Bronchial epithelial cell (primary cell): ENCODE data around the gene PAQR8. TPM values are rescaled to one million over a fixed set of nuclear protein-coding genes. Genes with fewer than 3 reads are reported as not detected.

Experiments used
- DNase-seq: peaks from one replicate; pipeline ENCODE4 v3.0.0-alpha.2; 2010; ENCODE audit warnings: low read depth
- FAIRE-seq: peaks from 2 replicates; lab custom pipeline; 2011; peaks lifted over from hg19 to GRCh38; lab: Jason Lieb, UNC
- H3K27me3 ChIP-seq: 2 replicates; pipeline ENCODE4 v1.5.1; 2011; ENCODE audit warnings: low read length; ENCODE audit not compliant: control insufficient read depth, insufficient read depth
- H3K36me3 ChIP-seq: 2 replicates; pipeline ENCODE4 v1.5.1; 2011; ENCODE audit warnings: low read length; ENCODE audit not compliant: control insufficient read depth, insufficient read depth
- H3K4me3 ChIP-seq: 2 replicates; pipeline ENCODE4 v1.5.1; 2011; ENCODE audit warnings: mild to moderate bottlenecking, low read depth, low read length, control low read depth
- total RNA-seq: library from RNA; depleted of rRNA; stranded (reverse); fragments of >200 nt; gene quantifications from 2 replicates; pipeline ENCODE4 v1.2.1, GENCODE V29; 2014
- TF ChIP-seq, protein P1 (sequence below): IDR thresholded peaks from 2 replicates; pipeline ENCODE4 v1.5.1; 2011; ENCODE audit warnings: mild to moderate bottlenecking, moderate library complexity, low read length, control low read depth, inconsistent platforms; ENCODE audit not compliant: insufficient read depth, severe bottlenecking

Gene PAQR8
- total RNA-seq, 1 donor from 2014 or later: 1.3 TPM

GRCh38 chr6:52360601-52361413 lies 1.1 kb upstream of the PAQR8 start:
- TF ChIP-seq, protein P1, sequence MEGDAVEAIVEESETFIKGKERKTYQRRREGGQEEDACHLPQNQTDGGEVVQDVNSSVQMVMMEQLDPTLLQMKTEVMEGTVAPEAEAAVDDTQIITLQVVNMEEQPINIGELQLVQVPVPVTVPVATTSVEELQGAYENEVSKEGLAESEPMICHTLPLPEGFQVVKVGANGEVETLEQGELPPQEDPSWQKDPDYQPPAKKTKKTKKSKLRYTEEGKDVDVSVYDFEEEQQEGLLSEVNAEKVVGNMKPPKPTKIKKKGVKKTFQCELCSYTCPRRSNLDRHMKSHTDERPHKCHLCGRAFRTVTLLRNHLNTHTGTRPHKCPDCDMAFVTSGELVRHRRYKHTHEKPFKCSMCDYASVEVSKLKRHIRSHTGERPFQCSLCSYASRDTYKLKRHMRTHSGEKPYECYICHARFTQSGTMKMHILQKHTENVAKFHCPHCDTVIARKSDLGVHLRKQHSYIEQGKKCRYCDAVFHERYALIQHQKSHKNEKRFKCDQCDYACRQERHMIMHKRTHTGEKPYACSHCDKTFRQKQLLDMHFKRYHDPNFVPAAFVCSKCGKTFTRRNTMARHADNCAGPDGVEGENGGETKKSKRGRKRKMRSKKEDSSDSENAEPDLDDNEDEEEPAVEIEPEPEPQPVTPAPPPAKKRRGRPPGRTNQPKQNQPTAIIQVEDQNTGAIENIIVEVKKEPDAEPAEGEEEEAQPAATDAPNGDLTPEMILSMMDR: no peak
- H3K27me3 ChIP-seq: no peaks in the 10 kb centered on the region
- H3K4me3 ChIP-seq: no peak overlapping the region
- DNase-seq (peak; percentile 30), FAIRE-seq (no peak)
- no peaks in the 10 kb centered on the region for H3K36me3 ChIP-seq

DNA sequence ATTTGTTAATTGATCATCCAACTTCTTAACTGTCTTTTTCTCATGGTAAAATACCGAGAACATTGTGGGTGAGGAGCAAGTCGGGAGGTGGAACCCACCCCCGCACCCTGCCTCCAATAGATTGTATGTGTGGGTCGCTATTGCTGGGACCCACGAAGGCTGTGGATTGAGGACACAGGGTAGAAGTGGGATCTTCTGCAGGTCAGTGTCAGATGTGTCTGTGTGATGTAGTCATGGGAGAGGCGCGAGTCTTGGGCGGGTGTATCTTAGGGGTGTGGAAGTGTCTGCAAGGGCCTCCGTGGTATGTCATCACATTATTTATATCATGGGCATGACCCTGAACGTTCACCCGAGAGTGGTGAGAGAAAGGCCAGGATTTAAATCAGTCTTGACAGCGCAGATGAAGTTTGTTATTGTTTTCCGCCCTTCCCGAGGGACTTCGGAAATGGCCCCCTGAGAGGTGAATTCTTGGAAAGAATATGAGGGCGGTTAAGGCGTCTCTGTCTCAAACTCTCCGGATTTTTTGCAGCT lies 472 bp upstream of the PAQR8 start:
- TF ChIP-seq, protein P1: no peak
- DNase-seq: no peak

GRCh38 chr6:52362443-52363227 lies 684 bp downstream of the PAQR8 start:
- no peaks in the 10 kb centered on the region for H3K36me3 ChIP-seq
- peak overlapping the region; percentile 51 for H3K4me3 ChIP-seq
- FAIRE-seq: no peak
- DNase-seq: no peak
- H3K27me3 ChIP-seq: no peaks in the 10 kb centered on the region
- TF ChIP-seq, protein P1: no peak

More for the DNA sequence above, 472 bp upstream of the PAQR8 start:
- FAIRE-seq: no peak
- Histone ChIP-seq H3K4me3 (peak overlapping the region; percentile 51), H3K36me3 (no peaks in the 10 kb centered on the region), H3K27me3 (no peaks in the 10 kb centered on the region)

DNA sequence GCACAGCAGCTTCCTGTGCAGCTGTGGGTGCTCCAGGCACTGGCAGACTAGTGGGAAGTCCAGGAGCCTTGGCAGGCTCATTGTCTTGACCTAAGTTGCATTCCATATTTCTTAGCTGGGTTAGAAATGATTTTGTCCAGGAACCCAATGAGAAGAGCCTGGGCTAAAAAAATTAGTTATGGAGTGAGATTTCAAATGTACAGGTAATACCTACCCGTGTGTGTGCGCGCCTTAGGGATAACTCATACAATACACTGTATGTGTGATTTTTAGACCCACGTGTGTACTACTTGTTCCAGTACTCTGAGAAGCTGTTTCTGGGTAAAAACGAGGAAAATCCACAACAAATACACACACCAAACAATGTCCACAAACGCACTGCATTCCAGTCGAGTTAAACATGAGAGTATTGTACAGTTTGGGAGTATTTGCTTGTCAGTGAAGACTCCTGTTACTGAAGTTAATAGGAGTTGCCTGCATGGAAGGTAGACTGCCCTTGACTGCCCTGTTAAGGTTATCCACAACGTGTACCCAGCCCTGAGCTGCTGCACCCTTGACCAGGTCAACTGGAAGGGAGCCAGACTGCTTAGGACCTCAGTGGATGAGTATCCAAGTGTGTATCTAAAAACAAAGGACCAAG lies 1.4 kb downstream of the PAQR8 start:
- no peaks in the 10 kb centered on the region for H3K36me3 ChIP-seq
- H3K4me3 ChIP-seq: peak overlapping the region; percentile 51
- no peak for DNase-seq
- TF ChIP-seq, protein P1: no peak
- FAIRE-seq: no peak
- H3K27me3 ChIP-seq: no peaks in the 10 kb centered on the region

DNA sequence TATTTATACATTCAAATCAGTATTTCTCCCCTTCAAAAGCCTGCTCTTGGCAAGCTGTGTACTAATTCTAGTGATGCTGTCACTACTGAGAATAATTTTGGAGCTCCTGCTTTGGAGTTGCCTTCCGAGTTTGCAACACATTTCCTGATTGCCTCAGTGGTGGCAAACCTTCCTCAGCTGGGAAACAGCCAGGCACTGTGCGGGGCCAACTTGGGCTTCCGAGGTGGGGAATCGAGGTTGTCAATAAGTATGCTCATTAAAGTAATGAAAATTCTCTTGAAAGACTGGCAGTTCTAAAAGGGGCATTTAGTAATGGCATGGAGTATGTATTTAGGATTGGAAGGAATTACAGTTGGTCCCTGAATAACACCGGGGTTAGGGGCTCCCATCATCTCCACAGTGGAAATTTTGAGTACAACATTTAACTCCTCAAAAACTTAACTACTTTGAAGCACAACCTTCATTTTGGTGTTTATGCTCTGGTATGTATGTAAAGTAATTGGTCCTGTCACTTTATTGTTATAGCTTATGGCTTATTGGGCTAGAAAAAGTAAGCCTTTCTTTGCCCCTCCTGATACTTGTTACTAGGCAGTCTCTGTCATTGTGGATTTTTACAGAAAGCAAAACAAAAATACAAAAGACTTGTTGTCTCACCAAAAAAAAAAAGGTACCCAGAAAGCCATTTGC lies 2.7 kb downstream of the PAQR8 start:
- TF ChIP-seq, protein P1: no peak
- Histone ChIP-seq H3K36me3 (no peaks in the 10 kb centered on the region), H3K4me3 (no peak overlapping the region), H3K27me3 (no peaks in the 10 kb centered on the region)
- DNase-seq (no peak), FAIRE-seq (no peak)
